Natural killer cell (primary cell): Measurements from ENCODE around the gene N4BP2. TPM values are rescaled to one million over a fixed set of nuclear protein-coding genes. Genes with fewer than 3 reads are reported as not detected.

Experiments used
- ATAC-seq, 3 donors: fragments of 150-1000 bp in 2 of 3; fragments of 200-7000 bp in 1 of 3; cut with Tn5 transposase; 1 replicate in 1 of 3; 2 replicates in 2 of 3; pipeline ENCODE4 v1.10.0; 2021; ENCODE audit warnings: mild to moderate bottlenecking in 2 of 3, moderate library complexity in 2 of 3
- DNase-seq, 2 donors: peaks; one replicate each; pipeline versions ENCODE4 v3.0.0 to v3.0.0-alpha.2; 2013 to 2021; ENCODE audit warnings: mixed read lengths in 1 of 2
- H3K27ac ChIP-seq: one replicate; pipeline ENCODE4 v1.5.1; 2013; ENCODE audit warnings: mild to moderate bottlenecking, low read length
- H3K27me3 ChIP-seq: one replicate; pipeline ENCODE4 v1.6.1; 2013; ENCODE audit warnings: low read length; ENCODE audit not compliant: control insufficient read depth, insufficient read depth
- H3K36me3 ChIP-seq: one replicate; pipeline ENCODE4 v1.6.1; 2013; ENCODE audit warnings: low read length; ENCODE audit not compliant: control insufficient read depth, insufficient read depth
- H3K4me1 ChIP-seq: one replicate; pipeline ENCODE4 v1.6.1; 2013; ENCODE audit warnings: low read length; ENCODE audit not compliant: control insufficient read depth, insufficient read depth
- H3K4me3 ChIP-seq: one replicate; pipeline ENCODE4 v1.5.1; 2013; ENCODE audit warnings: low read length
- H3K9me3 ChIP-seq: one replicate; pipeline ENCODE4 v1.6.1; 2013; ENCODE audit warnings: low read length; ENCODE audit not compliant: control insufficient read depth, insufficient read depth
- H3K27ac Mint-ChIP-seq, 2 donors: one replicate each; pipeline ENCODE4 v1.8.0; 2022; ENCODE audit warnings: mild to moderate bottlenecking in 2 of 2, mixed read lengths in 2 of 2, moderate library complexity in 1 of 2
- H3K27me3 Mint-ChIP-seq, 2 donors: one replicate each; pipeline ENCODE4 v1.8.0; 2022; ENCODE audit warnings: low read depth in 2 of 2, mixed read lengths in 2 of 2
- H3K36me3 Mint-ChIP-seq: one replicate; pipeline ENCODE4 v1.8.0; 2022; ENCODE audit warnings: mixed read lengths
- H3K4me1 Mint-ChIP-seq, 2 donors: one replicate each; pipeline ENCODE4 v1.8.0; 2022; ENCODE audit warnings: mixed read lengths in 2 of 2
- H3K4me3 Mint-ChIP-seq: one replicate; pipeline ENCODE4 v1.8.0; 2022; ENCODE audit warnings: mild to moderate bottlenecking, moderate library complexity, mixed read lengths
- H3K9me3 Mint-ChIP-seq, 2 donors: one replicate each; pipeline ENCODE4 v1.8.0; 2022; ENCODE audit warnings: mixed read lengths in 2 of 2
- CTCF ChIP-seq: fragments of 200-600 bp; IDR thresholded peaks from one replicate; pipeline ENCODE4 v1.8.0; 2022; ENCODE audit warnings: antibody characterized with exemption
- WGBS: methylation state at CpG from one replicate; pipeline ENCODE4 v1.1.7; 2013; ENCODE audit warnings: missing lambda C conversion rate; ENCODE audit not compliant: insufficient coverage; 5-methylcytosine and 5-hydroxymethylcytosine counted together
- intact Hi-C: fragments of 100-400 bp; cut with micrococcal nuclease; formaldehyde crosslinking; loops from one replicate; pipeline ENCODE4 v1.14.2; 2022
- total RNA-seq, 4 donors: library from RNA; stranded (reverse); fragments of 120-200 nt in 1 of 4; gene quantifications; one replicate each; pipeline versions ENCODE4 v1.2.3 to v1.2.4, GENCODE V29; 2013 to 2022

N4BP2 gene
- total RNA-seq, 3 donors from 2014 or later (not counting 1 experiment from before 2014, with no cell fraction given): 16.4 to 22.4 (median 17.5) TPM

- no peaks in the 10 kb centered on the region for H3K9me3 ChIP-seq
These were observed 130.8 kb downstream of the N4BP2 start for GRCh38 chr4:40187386-40187906.

GRCh38 chr4:40190019-40190418 is 133.4 kb downstream of the N4BP2 start:
- Histone ChIP-seq H3K4me3 (no peak overlapping the region), H3K4me1 (peaks cover 25% of the 10 kb centered on the region), H3K36me3 (no peaks in the 10 kb centered on the region), H3K27ac (no peak overlapping the region), H3K9me3 (no peaks in the 10 kb centered on the region), H3K27me3 (no peaks in the 10 kb centered on the region)
- no peaks in the 10 kb centered on the region for H3K36me3 Mint-ChIP-seq
- H3K9me3 Mint-ChIP-seq: no peaks in the 10 kb centered on the region
- ATAC-seq (no peak), DNase-seq (no peak)
- no peaks in the 10 kb centered on the region for H3K27me3 Mint-ChIP-seq
- no peak overlapping the region for H3K27ac Mint-ChIP-seq
- no peak overlapping the region for H3K4me3 Mint-ChIP-seq
- H3K4me1 Mint-ChIP-seq: peaks cover 23 to 24% of the 10 kb centered on the region in 2 donors
- intact Hi-C loops: no loop called here
- 99% methylated on average over 5 of the region's 5 CpGs for WGBS
- no peak for TF ChIP-seq CTCF

More at GRCh38 chr4:40187386-40187906, 130.8 kb downstream of the N4BP2 start:
- 96% methylated on average over 1 of the region's 4 CpGs for WGBS
- H3K9me3 Mint-ChIP-seq: no peaks in the 10 kb centered on the region
- no peaks in the 10 kb centered on the region for H3K27me3 Mint-ChIP-seq
- ATAC-seq (no peak), DNase-seq (no peak)
- TF ChIP-seq CTCF: no peak
- Histone ChIP-seq H3K27me3 (no peaks in the 10 kb centered on the region), H3K27ac (no peak overlapping the region), H3K36me3 (no peaks in the 10 kb centered on the region), H3K4me1 (peaks cover 5% of the 10 kb centered on the region), H3K4me3 (no peak overlapping the region)
- H3K27ac Mint-ChIP-seq: no peak overlapping the region
- peaks cover 1 to 5% of the 10 kb centered on the region in 2 donors for H3K4me1 Mint-ChIP-seq
- intact Hi-C loops: no loop called here
- no peaks in the 10 kb centered on the region for H3K36me3 Mint-ChIP-seq
- no peak overlapping the region for H3K4me3 Mint-ChIP-seq

- no peak overlapping the region for H3K4me3 Mint-ChIP-seq
- H3K27me3 Mint-ChIP-seq: no peaks in the 10 kb centered on the region
- TF ChIP-seq CTCF: no peak
- ATAC-seq: no peak
- Histone ChIP-seq H3K36me3 (no peaks in the 10 kb centered on the region), H3K9me3 (no peaks in the 10 kb centered on the region), H3K4me3 (no peak overlapping the region), H3K4me1 (peaks cover 29% of the 10 kb centered on the region), H3K27me3 (no peaks in the 10 kb centered on the region), H3K27ac (no peak overlapping the region)
- no peaks in the 10 kb centered on the region for H3K36me3 Mint-ChIP-seq
- H3K4me1 Mint-ChIP-seq: peaks cover 28% of the 10 kb centered on the region in 2 donors
- 90% methylated on average over 3 of the region's 5 CpGs for WGBS
- intact Hi-C loops: no loop called here
- DNase-seq: no peak
- H3K27ac Mint-ChIP-seq: no peak overlapping the region
- no peaks in the 10 kb centered on the region for H3K9me3 Mint-ChIP-seq
These were observed 133.8 kb downstream of the N4BP2 start for GRCh38 chr4:40190465-40190864.
